ENCODE data around the gene LPO.

The LPO gene

GRCh38 chr17:58238147-58238634, at the start of gene LPO:
Gene LPO (plus strand): TSS chr17:58238584. CDS start chr17:58242980, 4,396 bp downstream.
- no peak within 1 kb of the TSS for H3K9ac ChIP-seq (ENCODE audit: low read length)
- H3K4me1 ChIP-seq (ENCODE audit: control insufficient read depth, insufficient read depth, low read length), result no peaks in the 10 kb centered on the region
- peaks cover 12% of the 10 kb centered on the region for H3K27me3 ChIP-seq (ENCODE audit: control insufficient read depth, insufficient read depth, low read length)
- no peak within 1 kb of the TSS for H3K4me3 ChIP-seq (ENCODE audit: low read length)
- no peaks in the 10 kb centered on the region for H3K36me3 ChIP-seq (ENCODE audit: control insufficient read depth, insufficient read depth, low read length)
- no peaks in the 10 kb centered on the region for H3K9me3 ChIP-seq (ENCODE audit: control insufficient read depth, low read length)

GRCh38 chr17:58189436-58190146, 48.8 kb upstream of the LPO start:
- H3K27me3 ChIP-seq (ENCODE audit: control insufficient read depth, insufficient read depth, low read length), result peaks cover 21% of the 10 kb centered on the region
- H3K4me3 ChIP-seq (ENCODE audit: low read length), result no peak overlapping the region
- H3K9me3 ChIP-seq (ENCODE audit: control insufficient read depth, low read length), result no peaks in the 10 kb centered on the region
- no peaks in the 10 kb centered on the region for H3K36me3 ChIP-seq (ENCODE audit: control insufficient read depth, insufficient read depth, low read length)
- H3K9ac ChIP-seq (ENCODE audit: low read length), result no peak overlapping the region
- no peaks in the 10 kb centered on the region for H3K4me1 ChIP-seq (ENCODE audit: control insufficient read depth, insufficient read depth, low read length)

- Histone ChIP-seq H3K27me3 (ENCODE audit: control insufficient read depth, insufficient read depth, low read length) (peaks cover 22% of the 10 kb centered on the region), H3K36me3 (ENCODE audit: control insufficient read depth, insufficient read depth, low read length) (no peaks in the 10 kb centered on the region), H3K9me3 (ENCODE audit: control insufficient read depth, low read length) (no peaks in the 10 kb centered on the region), H3K4me3 (ENCODE audit: low read length) (no peak overlapping the region), H3K4me1 (ENCODE audit: control insufficient read depth, insufficient read depth, low read length) (no peaks in the 10 kb centered on the region), H3K9ac (ENCODE audit: low read length) (no peak overlapping the region)
Observed at GRCh38 chr17:58191241-58191896, 47.0 kb upstream of the LPO start.

DNA sequence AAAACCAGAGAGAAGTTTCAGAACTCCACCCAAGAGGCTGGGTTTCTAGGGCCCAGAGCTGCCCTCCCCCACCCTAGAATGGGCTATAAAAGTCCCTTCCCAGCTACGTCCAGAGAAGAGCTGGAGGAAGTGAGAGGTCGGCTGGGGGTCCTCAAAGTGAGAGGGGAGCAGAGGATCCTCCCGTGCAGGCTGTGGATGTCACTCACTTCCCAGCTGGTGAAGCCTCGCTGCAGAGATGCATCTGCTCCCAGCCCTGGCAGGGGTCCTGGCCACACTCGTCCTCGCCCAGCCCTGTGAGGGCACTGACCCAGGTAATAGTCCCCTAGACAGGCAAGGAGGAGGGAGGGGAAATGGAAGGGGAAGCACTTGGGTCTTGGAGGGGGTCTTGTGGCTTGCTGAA, 45.8 kb upstream of the LPO start, which contains the start of gene EPX:
TSS of gene EPX (plus strand) at position 115 of the 400 bp plus-strand sequence. CDS start at position 236, 121 bp downstream.
- no peaks in the 10 kb centered on the region for H3K9me3 ChIP-seq (ENCODE audit: control insufficient read depth, low read length)
- no peak within 1 kb of the TSS for H3K4me3 ChIP-seq (ENCODE audit: low read length)
- H3K36me3 ChIP-seq (ENCODE audit: control insufficient read depth, insufficient read depth, low read length), result no peaks in the 10 kb centered on the region
- H3K4me1 ChIP-seq (ENCODE audit: control insufficient read depth, insufficient read depth, low read length), result no peaks in the 10 kb centered on the region
- H3K9ac ChIP-seq (ENCODE audit: low read length), result no peak within 1 kb of the TSS
- peaks cover 20% of the 10 kb centered on the region for H3K27me3 ChIP-seq (ENCODE audit: control insufficient read depth, insufficient read depth, low read length)

GRCh38 chr17:58193641-58194255, 44.6 kb upstream of the LPO start:
- Histone ChIP-seq H3K4me3 (ENCODE audit: low read length) (no peak overlapping the region), H3K9ac (ENCODE audit: low read length) (no peak overlapping the region), H3K27me3 (ENCODE audit: control insufficient read depth, insufficient read depth, low read length) (peaks cover 21% of the 10 kb centered on the region), H3K4me1 (ENCODE audit: control insufficient read depth, insufficient read depth, low read length) (no peaks in the 10 kb centered on the region), H3K9me3 (ENCODE audit: control insufficient read depth, low read length) (no peaks in the 10 kb centered on the region), H3K36me3 (ENCODE audit: control insufficient read depth, insufficient read depth, low read length) (no peaks in the 10 kb centered on the region)

DNA sequence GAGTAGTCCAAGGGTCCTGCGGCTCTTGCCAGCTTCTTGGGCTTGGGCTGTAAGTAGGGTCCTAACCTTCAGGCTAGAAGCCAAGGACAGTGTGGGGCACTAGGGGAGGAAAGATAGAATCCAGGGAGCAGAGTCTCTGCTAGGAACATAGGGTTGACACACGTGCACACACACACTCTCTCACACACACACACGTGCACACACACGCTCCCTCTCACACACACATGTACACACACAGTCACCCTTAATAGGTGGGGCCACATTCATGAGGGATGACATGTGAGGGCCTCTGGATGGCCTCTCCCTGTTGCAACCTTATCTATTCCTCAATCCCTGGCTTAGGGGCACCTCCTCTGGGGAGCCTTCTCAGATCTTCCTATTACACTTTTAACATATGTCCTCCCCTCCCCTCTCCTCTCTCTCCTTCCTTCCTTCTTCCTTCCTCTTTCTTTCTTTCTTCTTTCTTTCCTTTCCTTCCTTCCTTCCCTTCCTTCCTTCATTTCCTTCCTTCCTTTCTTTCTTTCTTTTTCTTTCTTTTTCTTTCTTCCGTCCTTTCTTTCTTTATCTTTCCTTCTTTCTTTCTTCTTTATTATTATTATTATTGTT, 42.8 kb upstream of the LPO start:
- no peaks in the 10 kb centered on the region for H3K36me3 ChIP-seq (ENCODE audit: control insufficient read depth, insufficient read depth, low read length)
- H3K27me3 ChIP-seq (ENCODE audit: control insufficient read depth, insufficient read depth, low read length), result peaks cover 23% of the 10 kb centered on the region
- H3K4me3 ChIP-seq (ENCODE audit: low read length), result no peak overlapping the region

DNA sequence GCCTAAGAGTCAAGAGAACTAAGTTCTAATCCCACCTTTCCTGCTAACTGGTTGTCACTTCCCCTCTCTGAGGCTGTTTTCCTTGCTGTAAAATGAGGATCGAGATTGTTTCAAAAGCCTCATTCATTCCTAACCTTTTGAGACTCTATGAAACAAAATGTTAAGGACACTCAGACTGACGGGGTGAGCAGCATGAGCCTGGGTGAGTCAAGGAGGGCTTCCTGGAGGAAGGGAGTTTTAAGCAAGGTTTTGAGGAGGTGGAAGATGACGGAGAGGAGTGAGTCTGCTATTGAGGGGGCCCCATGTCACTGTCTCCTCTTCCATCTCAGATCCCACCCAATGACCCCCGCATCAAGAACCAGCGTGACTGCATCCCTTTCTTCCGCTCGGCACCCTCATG, 41.8 kb upstream of the LPO start:
- H3K9ac ChIP-seq (ENCODE audit: low read length), result no peak overlapping the region
- H3K9me3 ChIP-seq (ENCODE audit: control insufficient read depth, low read length), result no peaks in the 10 kb centered on the region
- H3K27me3 ChIP-seq (ENCODE audit: control insufficient read depth, insufficient read depth, low read length), result peaks cover 18% of the 10 kb centered on the region

More for the DNA sequence above, 42.8 kb upstream of the LPO start:
- no peak overlapping the region for H3K9ac ChIP-seq (ENCODE audit: low read length)
- H3K4me1 ChIP-seq (ENCODE audit: control insufficient read depth, insufficient read depth, low read length), result no peaks in the 10 kb centered on the region
- no peaks in the 10 kb centered on the region for H3K9me3 ChIP-seq (ENCODE audit: control insufficient read depth, low read length)

DNA sequence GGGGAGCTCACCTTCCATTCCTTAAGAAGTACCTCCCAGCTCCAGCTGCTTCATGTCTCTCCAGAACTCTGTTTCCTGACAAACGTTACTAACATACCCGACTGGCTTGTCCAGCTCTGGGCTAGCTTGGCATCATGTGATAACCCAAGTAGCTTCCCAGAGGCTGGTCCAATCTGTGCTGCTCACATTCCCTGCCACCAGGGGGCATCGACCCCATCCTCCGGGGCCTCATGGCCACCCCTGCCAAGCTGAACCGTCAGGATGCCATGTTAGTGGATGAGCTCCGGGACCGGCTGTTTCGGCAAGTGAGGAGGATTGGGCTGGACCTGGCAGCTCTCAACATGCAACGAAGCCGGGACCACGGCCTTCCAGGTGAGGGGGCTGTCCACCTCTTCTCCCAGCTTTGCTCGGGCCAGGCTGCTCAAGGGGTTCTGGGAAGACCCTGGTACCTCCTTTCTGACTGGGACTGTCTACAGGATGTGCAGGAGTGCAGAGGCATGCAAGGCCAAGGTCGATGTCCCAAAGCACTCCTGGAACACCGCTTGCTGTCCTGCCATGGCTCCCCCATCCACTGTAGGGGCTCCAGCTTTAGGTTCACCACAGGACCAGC, 38.3 kb upstream of the LPO start:
- Histone ChIP-seq H3K4me3 (ENCODE audit: low read length) (no peak overlapping the region), H3K4me1 (ENCODE audit: control insufficient read depth, insufficient read depth, low read length) (no peaks in the 10 kb centered on the region), H3K9me3 (ENCODE audit: control insufficient read depth, low read length) (no peaks in the 10 kb centered on the region), H3K27me3 (ENCODE audit: control insufficient read depth, insufficient read depth, low read length) (peaks cover 18% of the 10 kb centered on the region), H3K9ac (ENCODE audit: low read length) (no peak overlapping the region), H3K36me3 (ENCODE audit: control insufficient read depth, insufficient read depth, low read length) (no peaks in the 10 kb centered on the region)

More for the DNA sequence above, 41.8 kb upstream of the LPO start:
- no peak overlapping the region for H3K4me3 ChIP-seq (ENCODE audit: low read length)
- no peaks in the 10 kb centered on the region for H3K36me3 ChIP-seq (ENCODE audit: control insufficient read depth, insufficient read depth, low read length)
- H3K4me1 ChIP-seq (ENCODE audit: control insufficient read depth, insufficient read depth, low read length), result no peaks in the 10 kb centered on the region

- no peaks in the 10 kb centered on the region for H3K4me1 ChIP-seq (ENCODE audit: control insufficient read depth, insufficient read depth, low read length)
- no peak overlapping the region for H3K4me3 ChIP-seq (ENCODE audit: low read length)
- no peak overlapping the region for H3K9ac ChIP-seq (ENCODE audit: low read length)
- no peaks in the 10 kb centered on the region for H3K9me3 ChIP-seq (ENCODE audit: control insufficient read depth, low read length)
- peaks cover 10% of the 10 kb centered on the region for H3K27me3 ChIP-seq (ENCODE audit: control insufficient read depth, insufficient read depth, low read length)
- H3K36me3 ChIP-seq (ENCODE audit: control insufficient read depth, insufficient read depth, low read length), result peaks cover 3% of the 10 kb centered on the region
Observed at GRCh38 chr17:58202859-58203258, 35.5 kb upstream of the LPO start.

- no peak overlapping the region for H3K9ac ChIP-seq (ENCODE audit: low read length)
- H3K9me3 ChIP-seq (ENCODE audit: control insufficient read depth, low read length), result no peaks in the 10 kb centered on the region
- peaks cover 3% of the 10 kb centered on the region for H3K36me3 ChIP-seq (ENCODE audit: control insufficient read depth, insufficient read depth, low read length)
- peaks cover 2% of the 10 kb centered on the region for H3K27me3 ChIP-seq (ENCODE audit: control insufficient read depth, insufficient read depth, low read length)
- no peaks in the 10 kb centered on the region for H3K4me1 ChIP-seq (ENCODE audit: control insufficient read depth, insufficient read depth, low read length)
- no peak overlapping the region for H3K4me3 ChIP-seq (ENCODE audit: low read length)
Observed at GRCh38 chr17:58204796-58205195, 33.6 kb upstream of the LPO start.

DNA sequence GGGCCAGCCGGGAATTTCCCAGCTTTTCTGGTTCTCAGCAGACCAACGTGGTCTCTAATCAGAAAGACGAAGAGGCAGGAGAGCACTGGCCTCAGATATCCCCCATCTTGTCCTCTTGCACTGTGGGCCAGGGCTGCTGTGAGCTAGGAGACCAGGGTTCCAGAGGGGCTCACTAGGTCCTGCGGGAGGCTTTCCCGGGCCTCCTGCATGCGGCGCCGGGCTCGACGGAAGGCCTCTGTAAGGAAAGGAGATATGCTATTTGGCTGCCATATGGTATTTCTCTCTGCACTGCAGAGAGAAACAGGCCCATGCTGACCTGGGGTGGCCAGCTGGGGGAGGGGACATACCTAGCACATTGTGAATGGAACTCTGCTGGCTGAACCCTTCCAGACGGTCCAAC, 32.4 kb upstream of the LPO start:
- Histone ChIP-seq H3K36me3 (ENCODE audit: control insufficient read depth, insufficient read depth, low read length) (peaks cover 3% of the 10 kb centered on the region), H3K4me1 (ENCODE audit: control insufficient read depth, insufficient read depth, low read length) (no peaks in the 10 kb centered on the region), H3K9ac (ENCODE audit: low read length) (no peak overlapping the region), H3K9me3 (ENCODE audit: control insufficient read depth, low read length) (no peaks in the 10 kb centered on the region), H3K4me3 (ENCODE audit: low read length) (no peak overlapping the region), H3K27me3 (ENCODE audit: control insufficient read depth, insufficient read depth, low read length) (no peaks in the 10 kb centered on the region)

All from mucosa of stomach (tissue), 1 donor.